Activated CD8-positive, alpha-beta T cell treated with anti-CD3 and anti-CD28 coated beads, Interleukin-2, amount 10 ng/mL, durations not matched to agents 7 days and 5 days (primary cell): ENCODE data around the gene RTN4RL2. TPM values are rescaled to one million over a fixed set of nuclear protein-coding genes. Genes with fewer than 3 reads are reported as not detected.

Experiments used
- ATAC-seq: fragments of 150-1000 bp; cut with Tn5 transposase; one replicate; pipeline ENCODE4 v1.10.0; 2021; ENCODE audit warnings: moderate library complexity
- CTCF ChIA-PET: fragments of 350-600 bp; sonication (Branson Sonifier 250); formaldehyde crosslinking; loops from one replicate; lab custom pipeline; 2021; ENCODE audit warnings: antibody characterized with exemption; lab: Charles Lee
- POLR2A ChIA-PET: fragments of 350-600 bp; sonication (Branson Sonifier 250); formaldehyde crosslinking; loops from one replicate; lab custom pipeline; 2021; ENCODE audit warnings: antibody characterized with exemption; lab: Charles Lee
- DNase-seq: peaks from one replicate; pipeline ENCODE4 v3.0.0-alpha.2; 2020
- H3K27ac Mint-ChIP-seq: one replicate; pipeline ENCODE4 v1.8.0; 2021; ENCODE audit warnings: mild to moderate bottlenecking, mixed read lengths
- H3K27me3 Mint-ChIP-seq: one replicate; pipeline ENCODE4 v1.8.0; 2021; ENCODE audit warnings: low read depth, mixed read lengths
- H3K36me3 Mint-ChIP-seq: one replicate; pipeline ENCODE4 v1.8.0; 2021; ENCODE audit warnings: low read depth, mixed read lengths
- H3K4me1 Mint-ChIP-seq: one replicate; pipeline ENCODE4 v1.8.0; 2021; ENCODE audit warnings: low read depth, mixed read lengths
- H3K4me3 Mint-ChIP-seq: one replicate; pipeline ENCODE4 v1.8.0; 2021; ENCODE audit warnings: mild to moderate bottlenecking, mixed read lengths
- H3K9me3 Mint-ChIP-seq: one replicate; pipeline ENCODE4 v1.8.0; 2022; ENCODE audit warnings: mixed read lengths; ENCODE audit not compliant: insufficient read depth
- total RNA-seq, 2 experiments: library from RNA; stranded (reverse); gene quantifications; one replicate each; pipeline ENCODE4 v1.2.3, GENCODE V29; 2021

The RTN4RL2 gene
- total RNA-seq, 2 experiments from 2014 or later, result 0.47 to 0.57 TPM

DNA sequence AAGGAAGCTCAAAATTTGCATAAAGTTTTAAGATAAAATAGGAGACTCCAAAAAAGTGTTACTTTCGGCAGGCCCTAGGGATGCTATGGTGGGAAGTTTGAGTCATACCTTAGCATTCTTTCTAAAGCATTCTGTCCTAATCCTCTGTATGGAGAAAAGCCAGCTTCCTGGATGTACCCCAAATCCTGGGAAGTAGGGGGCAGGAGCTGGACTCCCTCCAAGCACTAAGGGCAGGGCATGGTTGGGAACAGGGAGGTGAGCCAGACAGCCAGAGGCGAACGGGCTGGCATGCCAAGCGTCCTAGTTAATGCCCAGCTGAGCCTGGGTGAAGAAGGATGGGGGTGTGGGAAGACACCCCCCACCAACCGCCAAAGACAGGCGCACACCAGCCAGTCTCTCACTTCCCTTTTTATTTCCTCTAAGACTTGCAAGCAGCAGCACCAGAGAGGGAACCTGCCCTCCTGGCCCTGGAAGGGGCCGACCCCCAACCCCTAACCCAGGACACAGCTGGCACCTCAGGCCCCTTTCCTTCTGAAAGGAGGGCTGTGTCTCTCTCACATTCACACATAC, 23.9 kb downstream of the RTN4RL2 start:
- Mint-ChIP-seq H3K27ac (no peak overlapping the region), H3K36me3 (peaks cover 24% of the 10 kb centered on the region), H3K9me3 (no peaks in the 10 kb centered on the region), H3K27me3 (peaks cover 25% of the 10 kb centered on the region), H3K4me1 (peaks cover 10% of the 10 kb centered on the region), H3K4me3 (no peak overlapping the region)
- ChIA-PET CTCF (interaction anchor here (0.7 to 9.8 kb wide), 21 partner anchors 9 to 160 kb away, joined by 3 to 239 read pairs (median 4); partner anchors contain the start of genes P2RX3, RTN4RL2 and SLC43A3), POLR2A (interaction anchor here (1.0 kb wide), 2 partner anchors 11 to 227 kb away, joined by 3 read pairs; no protein-coding TSS in a partner anchor)
- DNase-seq, result no peak
- ATAC-seq, result no peak

DNA sequence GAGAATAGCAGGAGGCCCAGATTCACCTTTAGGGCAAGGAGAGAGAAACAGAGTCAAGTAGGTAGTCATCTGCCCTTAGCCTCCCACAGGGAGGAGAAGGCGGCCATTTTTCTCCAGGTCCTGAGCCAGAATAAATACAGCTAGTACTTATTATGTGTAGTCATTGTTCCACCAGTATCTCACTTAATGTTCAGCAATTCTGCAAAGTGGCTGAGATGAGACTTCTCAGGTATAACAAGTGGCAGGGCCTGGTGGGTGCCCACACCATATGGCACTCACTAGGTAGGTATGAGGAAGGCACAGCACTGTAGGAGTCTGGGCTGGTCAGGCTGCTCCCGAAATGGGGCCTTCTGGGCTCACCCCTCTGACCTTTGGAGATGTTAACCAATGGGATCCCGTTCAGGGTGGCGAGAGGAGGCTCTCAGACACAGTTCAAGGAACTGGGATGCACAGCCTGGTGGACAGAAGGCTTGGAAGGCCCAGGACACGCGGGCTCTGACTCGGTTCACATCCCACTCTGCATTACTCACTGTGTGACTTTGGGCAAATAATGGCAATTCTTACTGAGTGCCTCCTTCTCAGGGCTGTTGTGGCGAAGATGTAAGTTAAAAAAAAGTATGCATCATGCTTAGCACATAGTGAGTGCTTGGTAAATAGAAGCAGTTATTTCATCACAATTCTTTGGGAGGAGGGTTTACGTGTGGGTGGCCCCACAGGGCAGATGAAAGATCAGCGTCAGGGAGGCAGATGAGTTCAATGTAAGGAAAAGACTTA, 25.1 kb downstream of the RTN4RL2 start:
- CTCF ChIA-PET, result interaction anchor here (3.0 to 9.8 kb wide), 3 partner anchors 8 to 58 kb away, joined by 13 to 239 read pairs (median 47); partner anchors contain the start of genes RTN4RL2 and SLC43A3
- Mint-ChIP-seq H3K4me3 (no peak overlapping the region), H3K27me3 (peaks cover 19% of the 10 kb centered on the region), H3K9me3 (no peaks in the 10 kb centered on the region), H3K36me3 (peaks cover 28% of the 10 kb centered on the region), H3K4me1 (peaks cover 5% of the 10 kb centered on the region), H3K27ac (no peak overlapping the region)
- POLR2A ChIA-PET, result no interaction called here
- DNase-seq (no peak), ATAC-seq (no peak)

DNA sequence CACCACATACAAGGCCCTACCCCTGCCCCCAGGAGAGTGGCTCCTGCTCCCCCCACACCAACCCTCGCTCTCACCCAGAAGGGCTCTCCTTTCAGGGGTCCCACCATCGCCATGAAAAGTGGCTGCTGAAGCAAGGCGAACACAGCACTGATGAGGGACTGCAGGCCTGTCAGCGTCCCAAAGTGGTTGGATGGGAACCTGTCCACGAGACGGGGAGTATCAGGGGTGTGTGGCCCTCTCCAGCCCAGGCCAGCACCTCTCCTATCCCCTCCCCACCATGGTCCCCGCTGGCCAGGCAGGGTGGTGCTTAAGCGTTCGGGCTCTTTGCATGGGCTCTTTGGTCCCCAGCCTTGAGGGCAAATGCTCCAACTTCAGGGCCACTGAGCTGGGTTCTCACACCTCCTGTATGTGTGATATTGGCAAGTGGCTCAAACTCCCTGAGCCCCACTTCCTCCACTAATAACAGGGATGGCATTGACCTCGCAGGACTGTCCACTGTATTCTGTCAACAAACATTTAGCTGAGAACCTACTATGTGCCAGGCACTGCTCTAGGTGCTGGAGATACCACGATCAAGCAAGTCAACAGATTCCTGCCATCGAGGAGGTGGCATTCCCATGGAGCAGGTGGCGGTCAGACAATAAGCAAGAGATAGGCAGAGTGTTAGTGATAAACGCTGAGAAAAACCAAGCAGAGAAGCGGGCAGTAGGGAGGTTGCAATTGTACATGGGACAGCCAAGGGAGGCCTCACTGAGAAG, 26.9 kb downstream of the RTN4RL2 start:
- H3K4me1 Mint-ChIP-seq, result peaks cover 3% of the 10 kb centered on the region
- no peak overlapping the region for H3K4me3 Mint-ChIP-seq
- DNase-seq, result no peak
- peaks cover 4% of the 10 kb centered on the region for H3K27me3 Mint-ChIP-seq
- H3K27ac Mint-ChIP-seq, result peak overlapping the region; percentile 41
- ATAC-seq, result no peak
- POLR2A ChIA-PET, result no interaction called here
- peaks cover 28% of the 10 kb centered on the region for H3K36me3 Mint-ChIP-seq
- no peaks in the 10 kb centered on the region for H3K9me3 Mint-ChIP-seq
- CTCF ChIA-PET, result interaction anchor here (1.4 to 3.0 kb wide), 2 partner anchors 29 to 158 kb away, joined by 4 to 13 read pairs; no protein-coding TSS in a partner anchor

DNA sequence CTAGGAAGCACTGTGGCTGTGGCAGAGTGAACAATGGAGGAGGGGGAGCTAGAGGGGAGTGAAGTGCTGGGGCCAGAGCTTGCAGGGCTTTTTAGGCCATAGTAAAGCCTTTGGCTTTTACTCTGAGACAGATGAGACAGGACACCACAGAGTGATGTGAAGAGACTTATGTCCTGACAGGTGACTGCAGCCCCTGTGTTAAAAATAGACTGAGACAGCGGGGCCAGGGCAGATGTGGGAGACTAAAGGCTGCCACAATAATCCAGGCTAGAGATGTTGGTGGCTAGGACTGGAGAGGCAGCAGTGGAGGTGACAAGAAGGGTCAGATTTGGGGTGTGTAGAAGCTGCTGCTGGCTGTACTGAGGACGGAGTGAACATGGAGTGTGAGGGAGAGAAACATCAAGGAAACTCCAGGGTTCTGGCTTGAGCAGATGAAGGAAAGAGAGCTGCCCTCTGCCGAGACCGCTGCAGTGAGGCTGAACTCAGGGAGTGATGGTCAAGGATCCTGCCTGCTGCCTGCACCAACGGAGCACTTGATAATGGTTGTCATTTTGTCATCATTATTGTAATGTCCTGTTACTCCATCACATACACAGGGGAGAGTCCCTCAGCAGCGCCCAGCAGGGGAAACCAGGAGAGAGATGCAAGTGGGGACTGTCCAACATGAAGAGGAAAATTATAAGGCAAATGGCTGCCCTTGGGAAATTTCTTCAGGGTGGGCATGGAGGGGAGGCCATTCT, 27.8 kb downstream of the RTN4RL2 start:
- H3K27ac Mint-ChIP-seq, result peak overlapping the region; percentile 41

DNA sequence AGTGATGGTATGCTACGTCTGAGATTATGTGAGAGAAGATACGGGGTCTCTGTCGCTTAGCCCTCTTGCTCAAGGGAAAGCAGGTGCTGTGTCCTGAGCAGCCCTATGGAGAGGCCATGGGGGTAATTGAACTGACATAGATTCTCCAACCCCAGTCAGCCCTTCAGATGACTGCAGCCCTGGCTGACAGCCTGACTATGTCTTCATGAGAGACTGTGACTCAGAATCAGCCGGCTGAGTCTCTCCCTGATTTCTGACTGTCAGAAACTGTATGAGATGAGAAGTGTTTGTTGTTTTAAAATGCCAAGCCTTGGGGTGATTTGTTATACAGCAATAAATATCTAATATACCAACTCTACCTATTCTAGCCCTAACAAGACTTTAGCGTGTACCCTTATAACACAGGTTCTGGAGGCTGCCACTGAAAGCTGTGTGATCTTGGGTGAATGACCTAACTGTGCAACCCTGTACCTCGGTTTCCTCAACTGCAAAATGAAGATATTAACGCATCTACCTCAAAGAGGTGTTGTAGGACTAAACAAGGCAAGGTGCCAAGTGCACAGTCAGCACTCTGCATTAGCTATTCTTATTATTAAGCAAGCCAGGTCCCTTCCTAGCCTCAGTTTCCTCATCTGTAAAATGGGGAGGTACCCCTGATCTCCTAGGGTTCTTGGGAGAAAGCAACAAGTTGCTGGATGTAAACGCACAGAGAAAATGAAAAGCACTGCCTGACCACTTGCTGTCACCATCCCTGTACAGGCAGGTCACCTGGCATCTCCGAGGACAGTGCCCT, 30.3 kb downstream of the RTN4RL2 start:
- Mint-ChIP-seq H3K36me3 (peaks cover 26% of the 10 kb centered on the region), H3K27ac (no peak overlapping the region), H3K4me3 (no peak overlapping the region), H3K9me3 (no peaks in the 10 kb centered on the region), H3K27me3 (no peaks in the 10 kb centered on the region), H3K4me1 (peaks cover 12% of the 10 kb centered on the region)
- ChIA-PET POLR2A (no interaction called here), CTCF (interaction anchor here (1.1 to 15.7 kb wide), 13 partner anchors 7 to 154 kb away, joined by 3 to 484 read pairs (median 9); partner anchors contain the start of genes SLC43A1 and TIMM10)
- DNase-seq (no peak), ATAC-seq (no peak)

More for the DNA sequence above, 27.8 kb downstream of the RTN4RL2 start:
- no peak for DNase-seq
- Mint-ChIP-seq H3K4me3 (no peak overlapping the region), H3K9me3 (no peaks in the 10 kb centered on the region), H3K4me1 (peaks cover 4% of the 10 kb centered on the region), H3K36me3 (peaks cover 28% of the 10 kb centered on the region), H3K27me3 (peaks cover 3% of the 10 kb centered on the region)
- CTCF ChIA-PET, result interaction anchor here (1.4 to 15.7 kb wide), 3 partner anchors 30 to 157 kb away, joined by 4 to 484 read pairs (median 13); partner anchors contain the start of gene TIMM10
- POLR2A ChIA-PET, result no interaction called here
- no peak for ATAC-seq

DNA sequence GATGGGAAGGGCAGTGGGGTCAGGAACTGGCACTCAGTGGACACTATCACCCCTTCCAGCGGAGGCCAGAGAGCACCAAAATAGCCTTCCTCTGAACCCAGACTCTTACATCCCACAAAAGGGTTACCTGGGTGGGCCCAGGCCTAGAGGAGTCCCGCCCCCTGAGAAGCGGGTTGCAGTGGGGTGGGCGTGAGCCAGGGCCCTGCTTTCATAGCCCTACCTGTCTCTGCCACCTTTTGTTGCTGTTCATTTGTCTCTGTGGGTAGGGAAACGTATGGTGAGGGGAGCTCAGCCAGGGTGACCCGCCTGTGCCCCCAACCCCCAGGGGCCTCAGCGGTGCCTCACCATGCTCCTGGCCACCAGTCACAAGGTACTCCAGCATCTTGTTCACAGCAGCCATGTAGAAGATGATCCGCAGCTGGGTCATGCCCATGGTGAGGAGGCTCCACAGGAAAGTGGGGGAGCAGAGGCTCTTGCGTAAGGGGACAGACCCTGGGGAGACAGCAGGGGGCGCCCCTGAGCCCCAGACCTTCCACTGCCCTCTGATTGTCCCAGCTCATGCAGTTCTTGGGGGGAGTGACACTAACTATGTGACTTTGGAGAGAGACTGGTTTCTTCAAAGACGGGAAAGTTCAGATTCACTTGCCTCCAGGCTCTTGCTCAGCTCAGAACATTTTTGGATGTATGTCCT, 31.2 kb downstream of the RTN4RL2 start:
- no peak overlapping the region for H3K27ac Mint-ChIP-seq
- peak; percentile 75 for DNase-seq
- ChIA-PET POLR2A (interaction anchor here (0.5 to 0.7 kb wide), 3 partner anchors 24 to 55 kb away, joined by 3 to 4 read pairs (median 4); partner anchors contain the start of gene SLC43A1), CTCF (interaction anchor here (0.6 to 15.7 kb wide), 17 partner anchors 8 to 153 kb away, joined by 3 to 484 read pairs (median 5); partner anchors contain the start of genes SLC43A1 and TIMM10)
- H3K4me3 Mint-ChIP-seq, result no peak overlapping the region
- no peaks in the 10 kb centered on the region for H3K9me3 Mint-ChIP-seq
- H3K36me3 Mint-ChIP-seq, result peaks cover 29% of the 10 kb centered on the region
- peak; percentile 77 for ATAC-seq
- H3K27me3 Mint-ChIP-seq, result no peaks in the 10 kb centered on the region
- H3K4me1 Mint-ChIP-seq, result peaks cover 12% of the 10 kb centered on the region

DNA sequence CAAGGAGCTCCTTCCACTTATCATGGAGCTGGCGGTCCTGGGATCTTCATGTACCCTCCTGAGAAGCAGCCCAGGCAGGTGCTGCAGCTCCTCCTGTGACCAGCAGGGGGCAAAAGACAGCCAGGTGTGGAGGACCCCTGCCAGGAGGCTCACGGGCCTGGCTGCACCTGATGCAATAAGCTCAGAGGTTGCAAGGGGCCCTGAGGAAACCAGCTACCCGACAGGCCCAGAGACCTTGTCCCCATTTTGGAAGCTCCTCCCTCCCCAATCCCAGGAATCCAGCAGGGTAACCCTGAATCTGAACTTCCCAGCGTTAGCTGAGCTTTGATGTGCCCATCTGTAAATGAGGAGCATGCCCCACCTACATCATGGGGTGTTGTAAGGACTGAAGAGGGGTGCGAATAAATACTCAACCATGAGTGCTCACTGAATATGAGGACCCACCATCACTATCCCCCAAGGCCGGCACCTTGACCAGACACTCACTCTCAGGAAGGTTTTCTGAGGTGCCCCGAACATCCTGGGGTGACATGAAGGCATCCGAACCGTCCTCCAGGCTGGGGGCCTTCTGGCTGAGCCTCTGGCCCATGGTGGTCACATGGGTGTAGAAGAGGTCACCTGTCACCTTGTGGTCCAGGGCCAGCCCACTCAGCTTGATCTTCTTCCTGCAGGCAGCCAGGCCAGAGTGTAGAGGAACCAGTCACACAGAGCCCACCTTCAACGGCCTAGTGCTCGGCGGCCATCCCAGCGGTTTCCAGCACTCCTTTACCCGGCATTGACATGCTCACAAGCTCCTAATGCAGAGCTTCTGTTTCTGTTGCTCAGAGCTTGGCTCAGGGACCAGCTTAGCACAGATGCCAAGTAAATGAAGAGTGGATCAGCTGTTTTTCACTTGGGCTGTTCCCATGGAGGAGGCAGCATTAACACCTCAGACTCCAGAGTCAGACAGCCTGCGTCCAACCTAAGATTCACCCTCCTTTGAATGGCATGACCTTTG, 33.5 kb downstream of the RTN4RL2 start:
- ATAC-seq (peak; percentile 79), DNase-seq (peak; percentile 82)
- ChIA-PET CTCF (interaction anchor here (0.7 to 15.7 kb wide), 51 partner anchors 9 to 337 kb away, joined by 3 to 484 read pairs (median 5); partner anchors contain the start of genes RTN4RL2, SLC43A1, TIMM10 and TNKS1BP1), POLR2A (interaction anchor here (0.8 to 2.0 kb wide), 5 partner anchors 9 to 148 kb away, joined by 3 to 7 read pairs (median 4); partner anchors contain the start of gene UBE2L6)
- Mint-ChIP-seq H3K27me3 (no peaks in the 10 kb centered on the region), H3K9me3 (no peaks in the 10 kb centered on the region), H3K4me1 (peaks cover 12% of the 10 kb centered on the region), H3K36me3 (peaks cover 25% of the 10 kb centered on the region), H3K4me3 (no peak overlapping the region), H3K27ac (peak overlapping the region; percentile 86)

DNA sequence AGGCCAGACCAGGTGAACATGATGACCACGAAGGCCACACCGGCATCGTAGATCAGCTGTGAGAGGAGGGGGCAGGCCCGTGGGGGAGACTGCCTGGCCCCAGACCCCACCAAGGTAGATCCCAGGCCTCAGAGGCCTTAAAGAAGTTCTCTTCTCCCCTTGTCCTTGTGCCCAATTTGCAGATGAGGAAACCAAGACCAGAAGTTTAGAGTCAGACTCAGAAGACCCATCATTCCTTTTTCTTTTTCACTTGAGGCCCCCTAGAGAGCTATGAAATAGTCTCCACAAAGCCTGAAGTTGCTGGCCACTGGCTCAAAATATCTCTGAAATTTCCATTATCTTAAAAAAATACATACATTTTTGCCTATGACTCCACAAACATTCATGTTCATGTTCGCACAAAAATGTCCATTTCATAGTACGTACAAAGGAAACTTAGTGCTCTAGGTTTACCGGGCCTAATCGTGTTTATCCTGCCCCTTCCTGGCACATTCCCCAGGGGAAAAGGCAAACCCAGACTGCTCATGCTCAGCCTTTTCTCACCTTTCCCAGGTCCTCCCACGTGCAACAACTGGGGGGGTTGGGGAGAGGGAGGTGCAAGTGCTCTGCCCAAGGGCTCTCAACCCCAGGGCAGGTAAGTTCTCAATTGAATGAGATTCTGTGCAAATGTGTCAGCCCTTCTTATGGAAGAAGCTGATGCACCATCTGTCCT, 35.9 kb downstream of the RTN4RL2 start:
- Mint-ChIP-seq H3K27ac (no peak overlapping the region), H3K4me1 (peaks cover 12% of the 10 kb centered on the region), H3K9me3 (no peaks in the 10 kb centered on the region), H3K4me3 (no peak overlapping the region), H3K36me3 (peaks cover 29% of the 10 kb centered on the region), H3K27me3 (no peaks in the 10 kb centered on the region)
- DNase-seq (no peak), ATAC-seq (no peak)
- ChIA-PET POLR2A (no interaction called here), CTCF (interaction anchor here (1.0 to 15.7 kb wide), 7 partner anchors 12 to 148 kb away, joined by 3 to 484 read pairs (median 3); partner anchors contain the start of genes SLC43A1 and TIMM10)
